ENCODE measurements around the gene HS3ST4. TPM values are rescaled to one million over a fixed set of nuclear protein-coding genes. Genes with fewer than 3 reads are reported as not detected.

HS3ST4 gene
- total and polyA plus RNA-seq, 2 of the 8 experiments (the other 6 are each of a cell fraction or from before 2014, with no cell fraction given), result 1.9 to 3.3 TPM

DNA sequence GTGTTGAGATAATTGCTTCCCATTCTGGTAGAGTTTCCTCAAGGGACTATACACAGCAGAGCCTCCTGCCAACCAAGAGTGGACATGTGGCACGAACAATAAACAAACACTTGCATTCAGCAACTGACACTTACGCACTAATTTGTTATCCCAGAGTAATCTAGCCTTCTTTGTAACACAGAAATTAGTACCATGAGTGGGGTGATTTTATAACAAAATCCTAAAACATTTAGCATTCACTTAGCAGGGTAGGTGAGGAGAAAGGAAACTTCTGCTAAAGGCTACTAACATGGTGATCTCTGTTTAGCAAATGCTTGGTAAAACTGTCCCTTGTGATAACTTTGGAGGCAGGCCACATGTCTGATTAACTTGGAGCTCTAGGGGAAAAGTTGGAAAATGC, 325.2 kb downstream of the HS3ST4 start:
- no peak for FAIRE-seq

More for the DNA sequence above, 325.2 kb downstream of the HS3ST4 start:
- H3K4me2 ChIP-seq (ENCODE audit: insufficient read depth in 1 of 2, low read depth in 2 of 2, low read length in 2 of 2), result no peak overlapping the region
- H3K56ac ChIP-seq (replicated peaks; ENCODE audit: insufficient read length, low read depth, low read length), result no peak overlapping the region
- peaks cover 0 to 12% (median 2%) of the 10 kb centered on the region in 4 experiments; a peak in 2 of 7 replicates for H3K4me1 ChIP-seq (replicated peaks in 1 of 4; ENCODE audit: control insufficient read depth in 3 of 4, insufficient read depth in 4 of 4, low read length in 3 of 4)
- H3K27me3 ChIP-seq (replicated peaks in 1 of 4; ENCODE audit: control insufficient read depth in 3 of 4, extremely low read depth in 1 of 4, insufficient read depth in 3 of 4, low read length in 3 of 4), result no peaks in the 10 kb centered on the region
- no peak overlapping the region for H4K91ac ChIP-seq (replicated peaks; ENCODE audit: insufficient read length, low read length)
- H3K23ac ChIP-seq (ENCODE audit: insufficient read length), result no peak overlapping the region
- peaks cover 12 to 23% of the 10 kb centered on the region in 2 experiments; a peak in 3 of 4 replicates for H3K9me3 ChIP-seq (ENCODE audit: insufficient read depth in 2 of 2, low read depth in 1 of 2, low read length in 1 of 2)
- H3K14ac ChIP-seq (ENCODE audit: insufficient read length), result no peak overlapping the region
- no peaks in the 10 kb centered on the region; a peak in 1 of 8 replicates for H3K36me3 ChIP-seq (ENCODE audit: control insufficient read depth in 2 of 4, insufficient read depth in 4 of 4, low read length in 3 of 4)
- H2BK15ac ChIP-seq (ENCODE audit: low read length), result no peak overlapping the region
- H4K8ac ChIP-seq (ENCODE audit: extremely low read depth, insufficient read depth, low read length), result no peak overlapping the region
- H3K4me3 ChIP-seq (ENCODE audit: extremely low read depth in 1 of 4, insufficient read depth in 2 of 4, low read depth in 3 of 4, low read length in 4 of 4), result no peak overlapping the region
- no peak overlapping the region for H4K5ac ChIP-seq (ENCODE audit: insufficient read length, low read depth, low read length)
- H2BK20ac ChIP-seq (ENCODE audit: low read length), result no peak overlapping the region
- no peak overlapping the region for H2AK5ac ChIP-seq (ENCODE audit: low read depth, low read length)
- no peak overlapping the region for H3K9ac ChIP-seq (replicated peaks in 1 of 4; ENCODE audit: extremely low read depth in 1 of 4, low read depth in 3 of 4, low read length in 3 of 4)
- no peaks in the 10 kb centered on the region for H4K20me1 ChIP-seq (replicated peaks in 1 of 2; ENCODE audit: control insufficient read depth in 1 of 2, insufficient read depth in 2 of 2, low read length in 2 of 2)
- no peak overlapping the region for H3K27ac ChIP-seq (ENCODE audit: low read depth, low read length)
- no peaks in the 10 kb centered on the region for H3K79me2 ChIP-seq (ENCODE audit: control insufficient read depth in 1 of 2, insufficient read depth in 2 of 2, low read length in 2 of 2)
- DNase-seq (ENCODE audit: low read depth in 1 of 2, low spot score in 2 of 2), result no peak
- no peak overlapping the region for H3K18ac ChIP-seq (ENCODE audit: extremely low read depth, low read length)
- WGBS, 2 experiments (ENCODE audit: extremely low coverage in 1 of 2, insufficient coverage in 1 of 2, insufficient read length in 1 of 2, insufficient replicate concordance in 2 of 2, low coverage in 1 of 2, low lambda C conversion rate in 2 of 2, missing lambda C conversion rate in 1 of 2), result 47% methylated on average over 2 of the region's 2 CpGs; no CpG with 5 or more reads in 1 of the 2 experiments
- H3K79me1 ChIP-seq (ENCODE audit: low read depth, low read length), result no peaks in the 10 kb centered on the region
- no peaks in the 10 kb centered on the region for H3K23me2 ChIP-seq (ENCODE audit: low read depth, low read length)
- no peak overlapping the region for H2BK12ac ChIP-seq (ENCODE audit: low read depth, low read length)
- H2BK5ac ChIP-seq (ENCODE audit: low read depth, low read length), result no peak overlapping the region
- no peak overlapping the region for H3K4ac ChIP-seq (replicated peaks; ENCODE audit: insufficient read length, low read depth, low read length)
- no peak overlapping the region for H2AFZ ChIP-seq (ENCODE audit: low read length)
- H2BK120ac ChIP-seq (replicated peaks; ENCODE audit: low read depth, low read length), result no peak overlapping the region
- ChIA-PET POLR2A (ENCODE audit: partially characterized antibody) (no interaction called here), CTCF (ENCODE audit: partially characterized antibody) (no interaction called here)
- TF ChIP-seq BRCA1 (IDR thresholded peaks at IDR 0.05; ENCODE audit: low read depth, low read length) (no peak), KDM5A (IDR thresholded peaks at IDR 0.05; ENCODE audit: low read length) (no peak)
- TF ChIP-seq, protein P1, sequence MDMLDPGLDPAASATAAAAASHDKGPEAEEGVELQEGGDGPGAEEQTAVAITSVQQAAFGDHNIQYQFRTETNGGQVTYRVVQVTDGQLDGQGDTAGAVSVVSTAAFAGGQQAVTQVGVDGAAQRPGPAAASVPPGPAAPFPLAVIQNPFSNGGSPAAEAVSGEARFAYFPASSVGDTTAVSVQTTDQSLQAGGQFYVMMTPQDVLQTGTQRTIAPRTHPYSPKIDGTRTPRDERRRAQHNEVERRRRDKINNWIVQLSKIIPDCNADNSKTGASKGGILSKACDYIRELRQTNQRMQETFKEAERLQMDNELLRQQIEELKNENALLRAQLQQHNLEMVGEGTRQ (IDR thresholded peaks at IDR 0.05; ENCODE audit: low read length), result no peak
